Measurements from ENCODE around the gene ZNF200. TPM values are rescaled to one million over a fixed set of nuclear protein-coding genes. Genes with fewer than 3 reads are reported as not detected.

Gene ZNF200
- total RNA-seq = 5.0 and 7.9 TPM in 2 replicates

GRCh38 chr16:3234857-3235561 is at the start of gene ZNF200:
TSS of gene ZNF200 (minus strand) at chr16:3235158. CDS start at chr16:3233755, 1,403 bp downstream.
- peak; percentile 75 for DNase-seq (ENCODE audit: low read depth)
- peaks cover 2% of the 10 kb centered on the region for H3K36me3 ChIP-seq (ENCODE audit: control insufficient read depth, insufficient read depth, low read length)
- no peaks in the 10 kb centered on the region for H3K27me3 ChIP-seq (ENCODE audit: control insufficient read depth, insufficient read depth, low read length)
- H3K4me3 ChIP-seq (ENCODE audit: low read depth, low read length) = peak within 1 kb of the TSS; percentile 78
- no peak for TF ChIP-seq CTCF (IDR thresholded peaks at IDR 0.05; ENCODE audit: insufficient read depth, low read length, poor library complexity, severe bottlenecking)

- no peak for TF ChIP-seq CTCF (IDR thresholded peaks at IDR 0.05; ENCODE audit: insufficient read depth, low read length, poor library complexity, severe bottlenecking)
- peaks cover 1% of the 10 kb centered on the region for H3K36me3 ChIP-seq (ENCODE audit: control insufficient read depth, insufficient read depth, low read length)
- peak overlapping the region; percentile 91 for H3K4me3 ChIP-seq (ENCODE audit: low read depth, low read length)
- H3K27me3 ChIP-seq (ENCODE audit: control insufficient read depth, insufficient read depth, low read length) = no peaks in the 10 kb centered on the region
- no peak for DNase-seq (ENCODE audit: low read depth)
Observed at GRCh38 chr16:3283543-3284447, 48.8 kb upstream of the ZNF200 start.

GRCh38 chr16:3282730-3283542 is 48.0 kb upstream of the ZNF200 start, which contains the start of gene ZNF263:
TSS of gene ZNF263 (plus strand) at chr16:3283491. CDS start at chr16:3283819, 328 bp downstream.
- Histone ChIP-seq H3K4me3 (ENCODE audit: low read depth, low read length) (peak within 1 kb of the TSS; percentile 91), H3K36me3 (ENCODE audit: control insufficient read depth, insufficient read depth, low read length) (peaks cover 1% of the 10 kb centered on the region), H3K27me3 (ENCODE audit: control insufficient read depth, insufficient read depth, low read length) (no peaks in the 10 kb centered on the region)
- no peak for TF ChIP-seq CTCF (IDR thresholded peaks at IDR 0.05; ENCODE audit: insufficient read depth, low read length, poor library complexity, severe bottlenecking)
- DNase-seq (ENCODE audit: low read depth) = peak; percentile 90

- Histone ChIP-seq H3K27me3 (ENCODE audit: control insufficient read depth, insufficient read depth, low read length) (no peaks in the 10 kb centered on the region), H3K36me3 (ENCODE audit: control insufficient read depth, insufficient read depth, low read length) (peaks cover 1% of the 10 kb centered on the region), H3K4me3 (ENCODE audit: low read depth, low read length) (peak overlapping the region; percentile 91)
- DNase-seq (ENCODE audit: low read depth) = no peak
- TF ChIP-seq CTCF (IDR thresholded peaks at IDR 0.05; ENCODE audit: insufficient read depth, low read length, poor library complexity, severe bottlenecking) = no peak
Observed at GRCh38 chr16:3282103-3282729, 47.3 kb upstream of the ZNF200 start.

- no peak for TF ChIP-seq CTCF (IDR thresholded peaks at IDR 0.05; ENCODE audit: insufficient read depth, low read length, poor library complexity, severe bottlenecking)
- H3K4me3 ChIP-seq (ENCODE audit: low read depth, low read length) = no peak overlapping the region
- no peak for DNase-seq (ENCODE audit: low read depth)
- peaks cover 1% of the 10 kb centered on the region for H3K36me3 ChIP-seq (ENCODE audit: control insufficient read depth, insufficient read depth, low read length)
- no peaks in the 10 kb centered on the region for H3K27me3 ChIP-seq (ENCODE audit: control insufficient read depth, insufficient read depth, low read length)
Observed at GRCh38 chr16:3281222-3281820, 46.4 kb upstream of the ZNF200 start.
